GM10847 (cell line): Measurements from ENCODE around the gene CPZ.

ENCODE experiments used
- POLR2A ChIP-seq: IDR thresholded peaks from 2 replicates; pipeline ENCODE4 v1.6.1; 2011; ENCODE audit not compliant: insufficient read length; ENCODE audit errors: extremely low read depth

The CPZ gene

GRCh38 chr4:8570201-8570600, 22.4 kb upstream of the CPZ start:
- no peak for TF ChIP-seq POLR2A

- TF ChIP-seq POLR2A: no peak
Measured at GRCh38 chr4:8571702-8572685, 20.6 kb upstream of the CPZ start.

- TF ChIP-seq POLR2A: no peak
Measured at GRCh38 chr4:8573266-8573665, 19.3 kb upstream of the CPZ start.

GRCh38 chr4:8574796-8575370, 17.7 kb upstream of the CPZ start:
- no peak for TF ChIP-seq POLR2A

GRCh38 chr4:8575457-8575856, 17.1 kb upstream of the CPZ start:
- no peak for TF ChIP-seq POLR2A

GRCh38 chr4:8577046-8577445, 15.5 kb upstream of the CPZ start:
- TF ChIP-seq POLR2A: no peak

GRCh38 chr4:8577972-8578371, 14.6 kb upstream of the CPZ start:
- no peak for TF ChIP-seq POLR2A

GRCh38 chr4:8578717-8579116, 13.8 kb upstream of the CPZ start:
- no peak for TF ChIP-seq POLR2A

GRCh38 chr4:8579526-8580320, 12.8 kb upstream of the CPZ start:
- no peak for TF ChIP-seq POLR2A

- no peak for TF ChIP-seq POLR2A
Measured at GRCh38 chr4:8580321-8581093, 12.1 kb upstream of the CPZ start, which contains the start of gene GPR78. Gene GPR78, plus strand, starts transcription at chr4:8580392. Its CDS starts 591 bp downstream, at chr4:8580983.

- TF ChIP-seq POLR2A: no peak
Measured at GRCh38 chr4:8581094-8581861, 11.3 kb upstream of the CPZ start.

GRCh38 chr4:8582016-8582415, 10.5 kb upstream of the CPZ start:
- TF ChIP-seq POLR2A: no peak

- TF ChIP-seq POLR2A: no peak
Measured at GRCh38 chr4:8582436-8582835, 10.1 kb upstream of the CPZ start.
